Measurements from ENCODE around the gene SH2D6. TPM values are rescaled to one million over a fixed set of nuclear protein-coding genes. Genes with fewer than 3 reads are reported as not detected.

The SH2D6 gene
- total and polyA plus RNA-seq, 2 donors (not counting 1 experiment from before 2014, with no cell fraction given) = 0.27 to 1.6 TPM

DNA sequence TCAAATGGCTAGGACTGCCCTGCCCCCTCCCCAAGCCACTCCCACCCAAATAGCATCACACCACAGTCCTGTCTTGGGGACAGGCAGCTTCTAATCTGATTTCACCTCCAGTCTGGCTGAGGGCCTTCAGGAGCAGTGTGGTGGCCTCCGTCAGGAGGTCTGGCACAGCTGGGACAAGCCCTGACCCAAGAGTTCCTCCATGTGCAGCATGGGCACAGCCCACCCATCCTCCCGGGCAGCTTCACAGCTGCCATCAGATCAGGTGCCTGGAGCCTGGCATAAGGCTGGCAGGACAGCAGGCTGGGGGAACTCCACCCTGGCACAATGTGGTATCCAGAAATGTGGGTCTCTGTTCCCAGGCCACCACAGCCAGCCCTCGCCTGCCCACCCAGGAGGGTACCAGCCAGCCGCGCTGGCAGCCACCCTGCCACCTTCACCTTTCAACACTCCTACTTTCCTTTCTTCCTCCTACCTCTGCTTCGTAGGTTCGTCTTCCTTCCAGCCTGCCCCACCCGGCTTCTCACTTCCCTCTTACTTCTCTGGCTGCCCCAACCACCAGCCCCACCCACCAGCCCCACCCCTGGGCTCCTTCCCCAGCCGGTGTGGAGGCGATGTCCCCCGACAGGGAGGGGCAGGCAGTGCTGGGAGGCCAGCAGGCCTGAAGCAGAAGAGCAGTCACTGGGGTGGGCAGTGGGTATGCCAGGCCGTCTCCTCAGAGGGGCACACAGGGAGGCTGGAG, 8.5 kb upstream of the SH2D6 start, which contains the start of gene CAPG:
Gene CAPG, minus strand, starts transcription at position 522 of the 739 bp plus-strand sequence. CDS start 8,221 bp downstream, outside the sequence.
- Histone ChIP-seq H3K36me3 (replicated peaks in 1 of 2; ENCODE audit: control extremely low read depth in 1 of 2, control insufficient read depth in 1 of 2, extremely low read depth in 1 of 2, insufficient read depth in 2 of 2, low read length in 1 of 2) (no peaks in the 10 kb centered on the region), H3K9me3 (ENCODE audit: control extremely low read depth in 1 of 3, control insufficient read depth in 2 of 3, insufficient read depth in 1 of 3, low read length in 2 of 3) (no peaks in the 10 kb centered on the region), H4K20me1 (ENCODE audit: control insufficient read depth, insufficient read depth, low read length, poor library complexity, severe bottlenecking) (peaks cover 10% of the 10 kb centered on the region), H2AFZ (ENCODE audit: insufficient read depth, low read depth, low read length, poor library complexity, severe bottlenecking) (peak within 1 kb of the TSS; percentile 67), H3K27ac (ENCODE audit: low read length in 2 of 2) (peak within 1 kb of the TSS; percentile 71 to 84), H3K4me1 (ENCODE audit: control insufficient read depth in 2 of 2, insufficient read depth in 2 of 2, low read length in 2 of 2) (peaks cover 73 to 84% of the 10 kb centered on the region in 2 donors), H3K79me2 (ENCODE audit: control insufficient read depth, insufficient read depth, low read length) (peaks cover 61% of the 10 kb centered on the region), H3K9ac (ENCODE audit: low read length) (peak within 1 kb of the TSS; percentile 65), H3K27me3 (replicated peaks in 1 of 4; ENCODE audit: control extremely low read depth in 1 of 4, control insufficient read depth in 3 of 4, insufficient read depth in 4 of 4, low read length in 3 of 4) (no peaks in the 10 kb centered on the region), H3K4me3 (ENCODE audit: control extremely low read depth in 1 of 5, extremely low read depth in 1 of 5, insufficient read depth in 1 of 5, low read depth in 2 of 5, low read length in 4 of 5) (peak within 1 kb of the TSS; percentile 43 to 75 (median 57)), H3K4me2 (replicated peaks; ENCODE audit: low read depth, low read length, poor library complexity, severe bottlenecking) (peak within 1 kb of the TSS; percentile 78)
- 6% methylated on average over 11 of the region's 12 CpGs for WGBS (ENCODE audit: insufficient coverage)
- peak; percentile 78 for ATAC-seq (ENCODE audit: low read depth)
- intact Hi-C loops (cut with micrococcal nuclease) = loop anchor here (1.0 to 5.0 kb wide), 4 partner anchors 8 to 83 kb away; partner anchors contain the start of genes ELMOD3, RETSAT, SH2D6 and TGOLN2
- peak; percentile 82 for DNase-seq
- ChIA-PET CTCF (interaction anchor here (1.7 to 3.2 kb wide), 2 partner anchors 10 to 109 kb away, joined by 3 to 27 read pairs; partner anchors contain the start of gene SH2D6), POLR2A (interaction anchor here (0.5 to 2.1 kb wide), 4 partner anchors 9 to 55 kb away, joined by 4 to 14 read pairs (median 6); partner anchors contain the start of genes ELMOD3, RETSAT and SH2D6)
- H3K9me3 Mint-ChIP-seq (ENCODE audit: insufficient read depth) = no peaks in the 10 kb centered on the region
- peak within 1 kb of the TSS; percentile 90 for H3K4me3 Mint-ChIP-seq
- H3K27ac Mint-ChIP-seq = peak within 1 kb of the TSS; percentile 91
- no peaks in the 10 kb centered on the region for H3K27me3 Mint-ChIP-seq
- H3K4me1 Mint-ChIP-seq = peaks cover 76% of the 10 kb centered on the region
- TF ChIP-seq EZH2 (IDR thresholded peaks at IDR 0.05; ENCODE audit: borderline replicate concordance, insufficient read depth, low read depth, low read length, poor library complexity, severe bottlenecking) = no peak
- TF ChIP-seq, protein P1, sequence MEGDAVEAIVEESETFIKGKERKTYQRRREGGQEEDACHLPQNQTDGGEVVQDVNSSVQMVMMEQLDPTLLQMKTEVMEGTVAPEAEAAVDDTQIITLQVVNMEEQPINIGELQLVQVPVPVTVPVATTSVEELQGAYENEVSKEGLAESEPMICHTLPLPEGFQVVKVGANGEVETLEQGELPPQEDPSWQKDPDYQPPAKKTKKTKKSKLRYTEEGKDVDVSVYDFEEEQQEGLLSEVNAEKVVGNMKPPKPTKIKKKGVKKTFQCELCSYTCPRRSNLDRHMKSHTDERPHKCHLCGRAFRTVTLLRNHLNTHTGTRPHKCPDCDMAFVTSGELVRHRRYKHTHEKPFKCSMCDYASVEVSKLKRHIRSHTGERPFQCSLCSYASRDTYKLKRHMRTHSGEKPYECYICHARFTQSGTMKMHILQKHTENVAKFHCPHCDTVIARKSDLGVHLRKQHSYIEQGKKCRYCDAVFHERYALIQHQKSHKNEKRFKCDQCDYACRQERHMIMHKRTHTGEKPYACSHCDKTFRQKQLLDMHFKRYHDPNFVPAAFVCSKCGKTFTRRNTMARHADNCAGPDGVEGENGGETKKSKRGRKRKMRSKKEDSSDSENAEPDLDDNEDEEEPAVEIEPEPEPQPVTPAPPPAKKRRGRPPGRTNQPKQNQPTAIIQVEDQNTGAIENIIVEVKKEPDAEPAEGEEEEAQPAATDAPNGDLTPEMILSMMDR (IDR thresholded peaks at IDR 0.05) = no peak

All from B cell (primary cell).